ENCODE results near the gene TMPRSS2. TPM values are rescaled to one million over a fixed set of nuclear protein-coding genes. Genes with fewer than 3 reads are reported as not detected.

TMPRSS2 gene
- total RNA-seq, 1 donor from 2014 or later: not detected

DNA sequence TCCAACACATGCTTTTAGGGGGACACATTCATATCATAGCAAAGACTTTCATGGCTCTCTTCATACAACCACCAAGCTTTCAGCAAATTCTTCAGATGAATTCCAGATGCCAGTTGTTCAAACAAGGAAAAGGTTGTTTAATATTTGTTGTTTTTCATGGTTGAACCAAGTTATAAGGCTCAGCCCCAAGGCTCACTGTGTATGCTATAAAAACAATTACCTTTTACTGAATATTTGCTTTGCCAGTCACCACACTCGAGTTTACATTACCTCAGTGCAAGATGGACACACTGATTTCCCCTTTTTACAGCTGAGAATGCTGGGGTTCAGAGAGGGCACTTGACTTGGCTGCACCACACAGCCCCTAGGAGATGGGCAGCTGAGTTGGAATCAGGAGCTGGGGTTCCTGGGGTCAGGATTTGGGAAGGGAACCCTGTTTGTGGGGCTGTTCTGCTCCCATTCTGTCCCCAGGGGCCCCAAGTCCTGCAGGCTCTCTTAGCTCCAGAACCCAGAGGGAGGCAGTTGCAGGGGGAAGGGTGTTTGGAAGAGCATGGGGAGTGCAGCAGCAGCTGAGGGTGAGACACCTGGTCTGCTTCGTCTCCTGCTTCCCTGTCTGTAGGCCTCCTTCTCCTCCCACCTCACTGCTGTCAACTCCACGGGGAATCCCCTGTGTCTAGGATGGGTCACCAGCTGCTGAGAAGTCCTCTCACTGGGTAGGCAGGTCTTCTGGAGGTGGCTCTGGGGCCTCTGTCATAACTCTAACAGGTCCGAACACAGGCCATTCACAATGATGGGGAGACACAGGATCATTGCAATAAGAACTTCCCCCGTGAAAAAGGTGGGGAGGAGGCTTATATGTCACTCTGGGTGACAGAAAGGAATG is 12.8 kb upstream of the TMPRSS2 start:
- no peak for DNase-seq

DNA sequence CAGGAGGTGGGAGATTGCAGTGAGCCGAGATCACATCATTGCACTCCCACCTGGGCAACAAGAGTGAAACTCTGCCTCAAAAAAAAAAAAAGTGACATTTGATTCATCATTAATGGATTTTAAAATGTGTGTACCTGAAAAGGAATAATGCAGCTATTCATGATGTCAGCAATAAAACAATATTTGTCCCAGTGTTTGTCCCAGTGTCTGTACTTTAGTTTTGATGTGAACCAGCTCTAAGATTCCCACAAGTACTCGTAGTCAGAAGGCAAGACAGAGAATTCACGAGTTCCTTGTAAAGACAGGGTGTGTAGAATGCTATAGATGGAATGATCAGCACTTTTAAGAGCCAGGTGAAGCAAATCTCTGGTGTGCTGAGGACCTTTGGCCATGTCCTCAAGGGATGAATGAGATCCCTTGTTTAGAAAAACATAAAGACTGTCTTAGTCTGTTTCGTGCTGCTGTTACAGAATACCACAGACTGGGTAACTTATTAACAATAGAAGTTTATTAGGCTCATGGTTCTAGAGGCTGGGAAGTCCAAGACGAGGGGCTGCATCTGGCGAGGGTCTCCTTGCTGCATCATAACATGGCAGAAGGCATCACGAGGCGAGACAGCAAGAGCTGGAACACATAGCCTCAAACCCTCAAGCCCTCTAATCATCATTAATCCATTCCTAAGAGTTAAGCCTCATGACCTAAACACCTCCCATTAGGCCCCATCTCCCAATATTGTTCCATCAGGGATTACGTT is 12.0 kb upstream of the TMPRSS2 start:
- Histone ChIP-seq H3K27me3 (ENCODE audit: low read depth) (peaks cover 50% of the 10 kb centered on the region), H3K27ac (replicated peaks) (no peak overlapping the region), H3K4me1 (no peaks in the 10 kb centered on the region), H3K4me3 (no peak overlapping the region), H3K36me3 (no peaks in the 10 kb centered on the region), H3K9me3 (replicated peaks) (peaks cover 11% of the 10 kb centered on the region)
- intact Hi-C loops (cut with micrococcal nuclease): no loop called here
- no peak for DNase-seq
- TF ChIP-seq, protein P1, sequence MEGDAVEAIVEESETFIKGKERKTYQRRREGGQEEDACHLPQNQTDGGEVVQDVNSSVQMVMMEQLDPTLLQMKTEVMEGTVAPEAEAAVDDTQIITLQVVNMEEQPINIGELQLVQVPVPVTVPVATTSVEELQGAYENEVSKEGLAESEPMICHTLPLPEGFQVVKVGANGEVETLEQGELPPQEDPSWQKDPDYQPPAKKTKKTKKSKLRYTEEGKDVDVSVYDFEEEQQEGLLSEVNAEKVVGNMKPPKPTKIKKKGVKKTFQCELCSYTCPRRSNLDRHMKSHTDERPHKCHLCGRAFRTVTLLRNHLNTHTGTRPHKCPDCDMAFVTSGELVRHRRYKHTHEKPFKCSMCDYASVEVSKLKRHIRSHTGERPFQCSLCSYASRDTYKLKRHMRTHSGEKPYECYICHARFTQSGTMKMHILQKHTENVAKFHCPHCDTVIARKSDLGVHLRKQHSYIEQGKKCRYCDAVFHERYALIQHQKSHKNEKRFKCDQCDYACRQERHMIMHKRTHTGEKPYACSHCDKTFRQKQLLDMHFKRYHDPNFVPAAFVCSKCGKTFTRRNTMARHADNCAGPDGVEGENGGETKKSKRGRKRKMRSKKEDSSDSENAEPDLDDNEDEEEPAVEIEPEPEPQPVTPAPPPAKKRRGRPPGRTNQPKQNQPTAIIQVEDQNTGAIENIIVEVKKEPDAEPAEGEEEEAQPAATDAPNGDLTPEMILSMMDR (IDR thresholded peaks at IDR 0.05; ENCODE audit: borderline replicate concordance): no peak

More for the DNA sequence above, 12.8 kb upstream of the TMPRSS2 start:
- TF ChIP-seq, protein P1 (IDR thresholded peaks at IDR 0.05; ENCODE audit: borderline replicate concordance): no peak
- Histone ChIP-seq H3K4me1 (no peaks in the 10 kb centered on the region), H3K4me3 (no peak overlapping the region), H3K27ac (replicated peaks) (no peak overlapping the region), H3K27me3 (ENCODE audit: low read depth) (peaks cover 50% of the 10 kb centered on the region), H3K36me3 (no peaks in the 10 kb centered on the region), H3K9me3 (replicated peaks) (peaks cover 11% of the 10 kb centered on the region)
- intact Hi-C loops (cut with micrococcal nuclease): no loop called here

- no peaks in the 10 kb centered on the region for H3K4me1 ChIP-seq
- intact Hi-C loops (cut with micrococcal nuclease): no loop called here
- H3K36me3 ChIP-seq: no peaks in the 10 kb centered on the region
- H3K4me3 ChIP-seq: no peak overlapping the region
- H3K27me3 ChIP-seq (ENCODE audit: low read depth): peaks cover 47% of the 10 kb centered on the region
- TF ChIP-seq, protein P1 (IDR thresholded peaks at IDR 0.05; ENCODE audit: borderline replicate concordance): no peak
- H3K27ac ChIP-seq (replicated peaks): no peak overlapping the region
- DNase-seq: no peak
- H3K9me3 ChIP-seq (replicated peaks): peaks cover 11% of the 10 kb centered on the region
These were observed 10.8 kb upstream of the TMPRSS2 start for GRCh38 chr21:41518757-41519156.

DNA sequence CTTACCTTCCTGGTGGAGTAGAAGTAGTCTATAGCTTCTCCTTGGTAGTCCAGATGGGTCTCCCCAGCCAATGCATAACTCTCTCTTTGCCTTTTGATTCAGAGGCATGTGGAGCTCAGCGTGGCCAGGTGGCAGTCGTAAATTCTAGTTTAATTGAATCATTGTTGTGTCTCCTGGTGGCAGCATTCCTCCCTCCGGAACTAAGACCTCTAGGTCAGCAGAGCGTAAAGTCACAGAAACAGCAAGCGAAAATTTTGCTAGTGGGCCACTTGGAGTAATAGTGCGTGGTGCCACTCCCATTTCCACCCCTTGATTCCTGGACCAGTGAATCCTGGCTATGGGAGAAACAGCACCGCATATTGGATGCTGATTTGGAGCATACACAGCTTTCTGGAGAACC is 3.9 kb upstream of the TMPRSS2 start:
- Histone ChIP-seq H3K4me3 (no peak overlapping the region), H3K27ac (replicated peaks) (no peak overlapping the region), H3K36me3 (no peaks in the 10 kb centered on the region), H3K9me3 (replicated peaks) (peaks cover 5% of the 10 kb centered on the region), H3K4me1 (peaks cover 17% of the 10 kb centered on the region), H3K27me3 (ENCODE audit: low read depth) (peaks cover 84% of the 10 kb centered on the region)
- intact Hi-C loops (cut with micrococcal nuclease): no loop called here
- no peak for DNase-seq
- TF ChIP-seq, protein P1 (IDR thresholded peaks at IDR 0.05; ENCODE audit: borderline replicate concordance): no peak

GRCh38 chr21:41510500-41510899 is 2.5 kb upstream of the TMPRSS2 start:
- Histone ChIP-seq H3K4me1 (peaks cover 20% of the 10 kb centered on the region), H3K4me3 (no peak overlapping the region), H3K9me3 (replicated peaks) (no peaks in the 10 kb centered on the region), H3K36me3 (no peaks in the 10 kb centered on the region), H3K27ac (replicated peaks) (no peak overlapping the region), H3K27me3 (ENCODE audit: low read depth) (peaks cover 93% of the 10 kb centered on the region)
- no peak for DNase-seq
- intact Hi-C loops (cut with micrococcal nuclease): no loop called here
- TF ChIP-seq, protein P1 (IDR thresholded peaks at IDR 0.05; ENCODE audit: borderline replicate concordance): no peak

Measured in left ventricle myocardium inferior (tissue), 1 donor.